RPMI8226 (cell line): Measurements from ENCODE around the gene EFCAB9.

ENCODE experiments used
- DNase-seq: peaks from one replicate; pipeline ENCODE4 v3.0.0-alpha.2; 2015

Gene EFCAB9

GRCh38 chr5:172166030-172166826 lies 27.7 kb upstream of the EFCAB9 start:
- DNase-seq, result no peak

- DNase-seq, result no peak
Observed at GRCh38 chr5:172167895-172168294, 26.1 kb upstream of the EFCAB9 start.

- DNase-seq, result no peak
Observed at GRCh38 chr5:172168311-172168710, 25.7 kb upstream of the EFCAB9 start.

GRCh38 chr5:172169216-172169615 lies 24.8 kb upstream of the EFCAB9 start:
- no peak for DNase-seq

GRCh38 chr5:172170251-172170701 lies 23.7 kb upstream of the EFCAB9 start:
- peak; percentile 12 for DNase-seq

GRCh38 chr5:172171118-172171517 lies 22.9 kb upstream of the EFCAB9 start:
- no peak for DNase-seq

- DNase-seq, result no peak
Observed at GRCh38 chr5:172172912-172173563, 20.9 kb upstream of the EFCAB9 start.

GRCh38 chr5:172173564-172174153 lies 20.3 kb upstream of the EFCAB9 start:
- DNase-seq, result no peak

GRCh38 chr5:172175263-172175719 lies 18.7 kb upstream of the EFCAB9 start:
- peak; percentile 88 for DNase-seq

- DNase-seq, result no peak
Observed at GRCh38 chr5:172177176-172177575, 16.8 kb upstream of the EFCAB9 start.

GRCh38 chr5:172178301-172178987 lies 15.5 kb upstream of the EFCAB9 start:
- peak; percentile 6 for DNase-seq

- peak; percentile 74 for DNase-seq
Observed at GRCh38 chr5:172178991-172179989, 14.7 kb upstream of the EFCAB9 start.

GRCh38 chr5:172180936-172181335 lies 13.0 kb upstream of the EFCAB9 start:
- no peak for DNase-seq

GRCh38 chr5:172182291-172182690 lies 11.7 kb upstream of the EFCAB9 start:
- DNase-seq, result no peak

GRCh38 chr5:172183881-172184280 lies 10.1 kb upstream of the EFCAB9 start:
- no peak for DNase-seq

GRCh38 chr5:172185096-172185461 lies 8.9 kb upstream of the EFCAB9 start:
- no peak for DNase-seq

GRCh38 chr5:172186114-172186695 lies 7.8 kb upstream of the EFCAB9 start:
- no peak for DNase-seq

GRCh38 chr5:172187118-172188032 lies 6.6 kb upstream of the EFCAB9 start:
- peak; percentile 67 for DNase-seq

- DNase-seq, result peak; percentile 93
Observed at GRCh38 chr5:172188033-172188892, 5.7 kb upstream of the EFCAB9 start, which contains the start of gene STK10. TSS of gene STK10 (minus strand) at chr5:172188224. CDS start at chr5:172188042, 182 bp downstream.
